ENCODE data around the gene CYSRT1. TPM values are rescaled to one million over a fixed set of nuclear protein-coding genes. Genes with fewer than 3 reads are reported as not detected.

CYSRT1 gene
- total RNA-seq, 4 donors from 2014 or later = 40.2 to 119 (median 67.6) TPM

- no peak for DNase-seq (ENCODE audit: low spot score in 2 of 2)
- 85 to 90% methylated on average over 11 to 22 of the region's 22 CpGs for WGBS, 2 donors
- intact Hi-C loops (cut with DNase I; ENCODE audit: low total_unique reads) = no loop called here
Observed at GRCh38 chr9:137191691-137192447, 33.1 kb upstream of the CYSRT1 start.

GRCh38 chr9:137192448-137192780, 32.6 kb upstream of the CYSRT1 start:
- intact Hi-C loops (cut with DNase I; ENCODE audit: low total_unique reads) = no loop called here
- 80 to 93% methylated on average over 10 of the region's 10 CpGs for WGBS, 2 donors
- TF ChIP-seq POLR2A (IDR thresholded peaks at IDR 0.05) (no peak), CTCF (IDR thresholded peaks at IDR 0.05) (no peak)
- H3K4me3 ChIP-seq (ENCODE audit: low read depth, poor library complexity, severe bottlenecking) = no peak overlapping the region
- no peak for DNase-seq (ENCODE audit: low spot score in 2 of 2)

More at GRCh38 chr9:137191691-137192447, 33.1 kb upstream of the CYSRT1 start:
- no peak overlapping the region for H3K4me3 ChIP-seq (ENCODE audit: low read depth, poor library complexity, severe bottlenecking)
- TF ChIP-seq CTCF (IDR thresholded peaks at IDR 0.05) = no peak
- TF ChIP-seq POLR2A (IDR thresholded peaks at IDR 0.05) = no peak

GRCh38 chr9:137192859-137193258, 32.1 kb upstream of the CYSRT1 start:
- intact Hi-C loops (cut with DNase I; ENCODE audit: low total_unique reads) = no loop called here
- TF ChIP-seq CTCF (IDR thresholded peaks at IDR 0.05) = no peak
- no peak for TF ChIP-seq POLR2A (IDR thresholded peaks at IDR 0.05)
- H3K4me3 ChIP-seq (ENCODE audit: low read depth, poor library complexity, severe bottlenecking) = no peak overlapping the region
- WGBS, 2 donors = 100% methylated on average over 1 to 2 of the region's 2 CpGs
- DNase-seq (ENCODE audit: low spot score in 2 of 2) = no peak

- intact Hi-C loops (cut with DNase I; ENCODE audit: low total_unique reads) = no loop called here
Observed at GRCh38 chr9:137193771-137194170, 31.2 kb upstream of the CYSRT1 start.

GRCh38 chr9:137194388-137194787, 30.6 kb upstream of the CYSRT1 start:
- no peak for TF ChIP-seq CTCF (IDR thresholded peaks at IDR 0.05)
- no peak for TF ChIP-seq POLR2A (IDR thresholded peaks at IDR 0.05)
- DNase-seq (ENCODE audit: low spot score in 2 of 2) = no peak
- intact Hi-C loops (cut with DNase I; ENCODE audit: low total_unique reads) = no loop called here
- H3K4me3 ChIP-seq (ENCODE audit: low read depth, poor library complexity, severe bottlenecking) = no peak overlapping the region
- 47 to 63% methylated on average over 6 to 15 of the region's 16 CpGs for WGBS, 2 donors

More at GRCh38 chr9:137193771-137194170, 31.2 kb upstream of the CYSRT1 start:
- no peak for DNase-seq (ENCODE audit: low spot score in 2 of 2)
- no peak for TF ChIP-seq CTCF (IDR thresholded peaks at IDR 0.05)
- TF ChIP-seq POLR2A (IDR thresholded peaks at IDR 0.05) = no peak
- no peak overlapping the region for H3K4me3 ChIP-seq (ENCODE audit: low read depth, poor library complexity, severe bottlenecking)
- WGBS, 2 donors = 67 to 81% methylated on average over 11 to 13 of the region's 14 CpGs

GRCh38 chr9:137194909-137195308, 30.1 kb upstream of the CYSRT1 start:
- TF ChIP-seq POLR2A (IDR thresholded peaks at IDR 0.05) (no peak), CTCF (IDR thresholded peaks at IDR 0.05) (no peak)
- H3K4me3 ChIP-seq (ENCODE audit: low read depth, poor library complexity, severe bottlenecking) = no peak overlapping the region
- no peak for DNase-seq (ENCODE audit: low spot score in 2 of 2)
- intact Hi-C loops (cut with DNase I; ENCODE audit: low total_unique reads) = no loop called here
- 66 to 68% methylated on average over 8 to 10 of the region's 10 CpGs for WGBS, 2 donors
